IPS-NIHi11 (cell line): Measurements from ENCODE around the gene DLG4.
"Not testable (repeated sequence)": the region's sequence is repeated elsewhere in the genome, so short reads cannot be mapped to it uniquely, and the experiment has no call there.

Experiments
- DNase-seq: peaks from one replicate; pipeline ENCODE4 v3.0.0; 2012; ENCODE audit warnings: mixed read lengths, low spot score

Gene DLG4

GRCh38 chr17:7183433-7184090 lies 36.1 kb downstream of the DLG4 start:
- DNase-seq = no peak

- DNase-seq = not testable (repeated sequence)
Observed at GRCh38 chr17:7182101-7182500, 37.5 kb downstream of the DLG4 start.

DNA sequence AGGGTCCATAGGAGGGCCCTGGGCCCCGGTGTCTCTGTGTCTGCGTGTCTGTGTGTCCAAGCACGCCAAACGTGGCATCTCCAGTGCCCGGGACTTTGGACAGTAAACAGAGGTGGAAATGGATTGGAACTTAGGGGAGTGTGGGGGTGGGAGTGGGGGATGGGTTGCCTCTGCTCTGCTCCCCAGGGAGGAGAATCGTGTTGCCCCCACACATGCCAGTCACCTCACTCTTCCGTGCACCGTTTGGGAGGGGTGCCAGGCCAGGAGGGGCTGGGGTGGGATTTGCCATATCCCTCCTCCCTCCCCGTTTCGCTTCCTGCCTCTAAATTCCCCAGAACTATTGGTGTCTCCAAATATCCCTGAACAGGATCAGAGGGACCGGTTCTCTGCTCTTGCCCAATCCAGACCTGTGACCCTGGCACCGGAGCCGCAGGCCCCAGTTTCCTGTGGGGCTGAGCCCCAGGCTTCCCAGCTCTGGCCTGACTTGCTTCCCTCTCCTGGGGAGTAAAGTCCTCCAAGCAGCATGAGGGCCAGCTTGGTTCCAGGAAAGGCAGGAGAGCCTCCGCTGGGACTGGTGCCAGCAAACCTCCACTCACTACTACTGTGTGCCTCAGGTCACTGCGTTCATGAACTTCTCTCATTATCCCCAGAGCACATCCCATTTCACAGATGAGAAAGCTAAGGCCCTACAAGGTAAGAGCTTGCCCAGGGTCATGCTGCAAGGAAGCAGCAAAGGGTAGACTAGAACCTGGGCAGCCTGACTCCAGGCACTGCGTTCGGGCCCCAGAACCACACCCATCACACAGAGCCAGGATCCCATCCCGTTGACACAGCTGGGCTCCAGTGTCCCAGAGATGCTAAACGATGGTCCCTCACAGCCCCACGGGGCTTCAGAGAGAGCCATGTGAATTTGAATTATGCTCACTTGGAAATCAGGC lies 40.0 kb downstream of the DLG4 start, which contains the start of gene ASGR1:
TSS of gene ASGR1 (minus strand) at position 54 of the 938 bp plus-strand sequence. CDS start 807 bp downstream, outside the sequence.
- DNase-seq = no peak

DNA sequence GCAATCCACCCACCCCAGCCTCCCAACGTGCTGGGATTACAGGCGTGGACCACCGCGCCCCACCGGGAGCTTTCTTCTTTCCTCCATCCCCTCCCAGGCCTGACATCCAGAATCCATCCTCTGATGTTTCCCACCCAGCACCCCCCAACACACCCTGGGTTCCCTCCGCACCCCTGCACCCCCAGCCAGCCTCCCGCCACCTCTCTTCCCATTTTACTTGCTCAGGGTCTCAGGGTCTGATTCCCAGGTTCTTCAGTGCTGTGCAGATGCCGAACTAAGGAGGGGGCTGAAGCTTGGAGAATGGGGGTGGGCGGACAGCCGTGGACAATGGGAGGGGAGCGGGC lies 40.7 kb downstream of the DLG4 start:
- no peak for DNase-seq

DNA sequence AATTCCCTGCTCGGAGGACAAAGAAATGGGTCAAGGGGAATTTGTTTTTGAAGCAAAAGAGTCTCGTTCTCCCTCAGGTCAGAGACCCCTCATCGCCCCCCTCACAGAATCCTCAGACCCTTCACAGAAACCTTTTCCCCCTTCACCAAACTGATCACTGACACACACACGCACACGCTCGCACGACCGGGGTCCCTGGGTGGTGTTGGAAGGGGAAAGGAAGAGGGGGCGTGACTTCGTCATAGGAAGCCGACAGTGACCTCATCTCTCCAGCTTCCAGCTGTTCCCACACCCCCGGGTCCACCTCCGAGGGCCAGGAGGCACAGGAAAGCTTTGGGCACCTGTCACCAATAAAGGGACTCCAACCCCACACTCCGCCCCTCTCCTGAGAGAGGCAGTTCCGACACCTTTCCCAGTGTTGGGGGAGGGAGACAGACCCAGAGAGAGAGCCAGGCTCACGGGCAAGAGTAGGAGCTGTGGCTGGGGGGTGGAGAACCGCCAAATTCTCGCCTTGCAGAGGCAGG lies 41.6 kb downstream of the DLG4 start:
- peak; percentile 66 for DNase-seq

GRCh38 chr17:7177191-7177953 lies 42.3 kb downstream of the DLG4 start:
- peak; percentile 99 for DNase-seq

- peak; percentile 53 for DNase-seq
Observed at GRCh38 chr17:7176841-7177190, 42.8 kb downstream of the DLG4 start.

- DNase-seq = no peak
Observed at GRCh38 chr17:7176107-7176840, 43.4 kb downstream of the DLG4 start.

DNA sequence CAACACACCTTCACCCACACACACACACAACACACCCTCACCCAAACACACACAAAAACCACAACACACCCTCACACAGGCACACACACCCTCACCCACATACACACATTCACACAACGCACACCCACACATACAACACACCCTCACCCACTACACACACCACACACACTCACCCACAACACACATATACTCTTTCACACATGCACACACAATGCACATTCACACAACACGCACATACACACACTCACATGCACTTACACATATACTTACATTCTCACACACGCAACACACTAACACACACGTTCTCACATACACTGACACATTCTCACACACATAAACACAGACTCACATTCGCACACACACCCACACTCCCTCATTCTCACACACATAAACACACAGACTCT lies 44.3 kb downstream of the DLG4 start:
- no peak for DNase-seq

DNA sequence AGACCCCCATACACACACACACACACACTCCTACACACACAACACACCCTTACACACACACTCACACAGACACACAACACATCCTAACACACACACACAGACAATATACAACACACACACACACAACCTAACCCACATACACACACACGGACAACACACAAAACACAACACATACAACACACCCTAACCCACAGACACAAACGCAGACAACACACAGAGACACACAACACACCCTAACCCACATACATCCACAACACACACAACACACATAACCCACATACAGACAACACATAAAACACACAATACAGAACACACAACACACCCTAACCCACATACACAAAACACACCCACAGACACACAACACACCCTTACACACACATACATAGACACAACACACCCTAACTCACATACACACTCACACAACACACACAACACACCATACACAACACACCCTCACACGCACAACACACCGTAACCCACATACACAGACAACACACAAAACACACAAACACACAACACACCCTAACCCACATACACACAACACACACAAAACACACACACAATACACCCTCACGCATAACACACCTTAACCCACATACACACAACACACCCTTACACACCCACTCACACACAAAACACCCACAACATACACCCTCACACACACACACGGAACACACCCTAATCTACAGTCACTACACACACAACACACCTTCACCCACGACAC lies 44.9 kb downstream of the DLG4 start:
- no peak for DNase-seq

- peak; percentile 82 for DNase-seq
Observed at GRCh38 chr17:7173687-7174602, 45.7 kb downstream of the DLG4 start.

DNA sequence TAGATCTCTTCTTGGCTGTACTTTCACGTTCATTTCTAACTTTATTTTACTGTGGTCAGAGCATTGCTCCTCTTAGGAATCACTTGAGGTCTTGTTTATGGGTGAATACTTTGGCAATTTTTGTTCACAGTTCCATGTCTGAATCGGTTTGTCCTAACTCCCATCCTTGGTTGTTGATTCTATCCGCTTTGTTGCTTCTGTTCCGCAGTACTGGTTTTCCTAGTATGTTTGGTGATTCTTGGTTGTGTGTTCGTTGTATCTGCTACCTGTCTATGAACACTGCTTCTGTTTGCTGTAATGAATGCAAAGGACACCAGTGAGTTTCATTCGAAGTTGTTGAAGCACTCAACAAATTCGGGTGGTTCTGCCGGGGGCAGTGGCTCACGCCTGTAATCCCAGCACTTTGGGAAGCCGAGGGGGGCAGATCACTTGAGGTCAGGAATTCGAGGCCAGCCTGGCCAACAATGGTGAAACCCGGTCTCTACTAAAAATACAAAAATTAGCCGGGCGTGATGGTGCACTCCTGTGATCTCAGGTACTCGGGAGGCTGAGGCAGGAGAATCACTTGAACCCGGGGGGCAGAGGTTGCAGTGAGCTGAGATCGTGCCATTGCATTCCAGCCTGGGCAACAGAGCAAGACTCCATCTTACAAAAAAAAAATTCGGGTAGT lies 47.0 kb downstream of the DLG4 start:
- not testable (repeated sequence) for DNase-seq

- DNase-seq = not testable (repeated sequence)
Observed at GRCh38 chr17:7169565-7169908, 50.1 kb downstream of the DLG4 start.

DNA sequence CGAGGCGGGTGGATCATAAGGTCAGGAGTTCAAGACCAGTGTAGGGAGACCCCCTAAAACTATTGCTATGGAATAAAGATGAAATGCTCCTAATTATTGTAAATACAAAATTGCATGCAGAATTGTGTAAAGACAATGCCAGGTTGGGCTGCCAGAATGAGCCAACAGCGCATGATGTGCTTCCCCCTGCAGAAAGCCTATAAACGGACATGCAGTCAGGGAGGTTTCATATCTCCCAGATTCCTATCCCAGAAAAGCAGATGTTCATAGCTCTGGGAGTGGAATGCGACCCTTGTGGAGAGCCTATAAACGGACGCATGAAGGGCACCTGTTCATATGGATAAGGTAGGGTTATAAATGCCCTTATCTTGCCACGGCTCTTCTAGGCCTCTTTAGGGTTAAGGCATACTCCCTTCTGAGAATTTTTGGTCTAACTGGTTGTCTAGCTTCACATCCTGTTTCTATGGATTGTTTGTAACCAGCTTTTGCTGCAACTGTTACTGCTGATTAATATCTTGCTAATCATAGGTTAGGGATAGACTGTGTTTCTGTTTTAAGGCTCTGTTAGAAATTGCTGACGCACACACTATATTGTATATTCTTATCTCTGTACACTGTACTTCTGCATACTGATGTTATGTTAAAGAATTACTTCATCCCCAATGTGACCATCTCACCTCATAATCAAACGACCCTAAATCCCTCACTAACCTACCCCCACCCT lies 50.6 kb downstream of the DLG4 start:
- DNase-seq = not testable (repeated sequence)

- DNase-seq = no peak
Observed at GRCh38 chr17:7167832-7168231, 51.8 kb downstream of the DLG4 start.

DNA sequence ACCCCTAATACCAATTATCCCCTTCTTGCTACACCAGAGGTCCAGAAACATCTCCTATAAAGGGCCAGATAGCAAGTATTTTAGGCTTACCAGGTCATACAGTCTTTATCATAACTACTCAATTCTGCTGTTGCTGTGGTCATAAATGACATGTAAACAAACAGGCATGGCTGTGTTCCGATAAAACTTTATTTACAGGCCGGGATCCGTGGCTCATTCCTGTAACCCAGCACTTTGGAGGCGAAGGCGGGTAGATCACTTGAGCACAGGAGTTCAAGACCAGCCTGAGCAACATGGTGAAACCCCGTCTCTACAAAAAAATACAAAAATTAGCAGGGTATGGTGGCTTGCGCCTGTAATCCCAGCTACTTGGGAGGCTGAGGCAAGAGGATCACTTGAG lies 52.8 kb downstream of the DLG4 start:
- DNase-seq = no peak

DNA sequence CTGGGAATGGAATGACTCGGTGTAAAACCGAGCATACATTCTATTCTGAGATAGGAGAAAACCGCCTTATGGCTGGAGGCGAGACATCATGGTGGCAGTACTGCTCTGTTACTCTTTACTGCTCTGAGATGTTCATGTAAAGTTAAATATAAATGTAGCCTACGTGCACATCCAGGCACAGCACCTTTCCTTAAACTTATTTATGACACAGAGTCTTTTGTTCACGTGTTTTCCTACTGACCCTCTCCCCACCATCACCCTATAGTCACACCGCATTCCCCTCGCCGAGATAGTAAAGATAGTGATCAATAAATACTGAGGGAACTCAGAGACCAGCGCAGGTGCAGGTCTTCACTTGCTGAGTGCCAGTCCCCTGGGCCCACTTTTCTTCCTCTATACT lies 60.1 kb downstream of the DLG4 start:
- not testable (repeated sequence) for DNase-seq

DNA sequence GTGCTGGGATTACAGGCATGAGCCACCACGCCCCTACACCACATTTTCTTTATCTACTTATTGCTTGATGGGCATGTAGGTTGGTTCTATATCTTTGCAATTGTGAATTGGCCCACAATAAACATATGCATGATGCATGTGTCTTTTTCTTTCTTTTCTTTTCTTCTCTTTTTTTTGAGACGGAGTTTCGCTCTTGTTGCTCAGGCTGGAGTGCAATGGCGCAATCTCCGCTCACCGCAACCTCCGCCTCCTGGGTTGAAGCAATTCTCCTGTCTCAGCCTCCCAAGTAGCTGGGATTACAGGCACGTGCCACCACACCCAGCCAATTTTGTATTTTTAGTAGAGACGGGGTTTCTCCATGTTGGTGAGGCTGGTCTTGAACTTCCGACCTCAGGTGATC lies 61.2 kb downstream of the DLG4 start:
- DNase-seq = not testable (repeated sequence)
